Measurements from ENCODE around the gene MAGI2.

GRCh38 chr7:79494046-79494445, 40.6 kb upstream of the MAGI2 start:
- TF ChIP-seq CTCF (IDR thresholded peaks at IDR 0.05) (no peak), POLR2AphosphoS5 (IDR thresholded peaks at IDR 0.05) (no peak), POLR2A (IDR thresholded peaks at IDR 0.05) (no peak)

Measured in breast epithelium (tissue), 3 donors.